HG03558 (cell line): ENCODE measurements around the gene TAS2R50.

Experiments
- ATAC-seq: cut with Tn5 transposase; IDR thresholded peaks from one replicate; pipeline ENCODE4 v1.9.1; 2021; ENCODE audit warnings: moderate number of reproducible peaks; ENCODE audit not compliant: unreplicated experiment; ENCODE audit errors: extremely low read depth

Gene TAS2R50

DNA sequence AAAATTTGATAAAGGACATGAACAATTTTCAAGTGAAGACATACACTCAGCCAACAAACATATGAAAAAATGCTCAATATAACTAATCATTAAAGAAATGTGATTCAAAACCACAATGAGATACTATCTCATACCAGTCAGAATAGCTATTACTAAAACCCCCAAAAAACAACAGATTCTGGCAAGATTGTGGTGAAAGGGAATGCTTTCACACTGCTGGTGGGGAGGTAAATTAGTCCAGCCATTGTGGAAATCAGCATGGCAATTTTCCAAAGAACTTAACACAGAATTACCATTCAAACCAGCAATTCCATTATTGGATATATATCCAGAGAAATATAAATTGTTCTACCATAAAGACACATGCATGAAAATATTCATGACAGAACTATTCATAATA lies 29.0 kb downstream of the TAS2R50 start:
- no peak for ATAC-seq

- ATAC-seq: no peak
These were observed 30.6 kb downstream of the TAS2R50 start for GRCh38 chr12:10956085-10956484.

DNA sequence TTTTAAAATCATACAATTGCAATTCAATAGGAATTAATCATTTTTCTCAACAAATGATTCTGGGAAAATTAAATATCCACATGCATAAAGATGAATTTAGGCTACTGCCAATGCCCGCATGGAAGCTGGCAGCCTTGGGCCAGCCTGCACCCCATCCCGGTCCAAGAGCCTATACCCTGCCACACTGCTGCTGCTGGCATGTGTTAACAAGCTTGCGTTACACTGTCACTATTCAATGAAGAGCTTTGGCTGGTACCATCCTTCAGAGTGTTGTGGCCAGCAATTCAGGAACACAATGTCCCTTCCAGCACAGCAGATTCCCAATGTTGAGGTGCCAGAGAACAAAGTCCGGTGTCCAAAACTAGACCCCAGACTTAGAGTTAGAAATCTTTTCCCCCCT lies 34.1 kb downstream of the TAS2R50 start:
- ATAC-seq: no peak

DNA sequence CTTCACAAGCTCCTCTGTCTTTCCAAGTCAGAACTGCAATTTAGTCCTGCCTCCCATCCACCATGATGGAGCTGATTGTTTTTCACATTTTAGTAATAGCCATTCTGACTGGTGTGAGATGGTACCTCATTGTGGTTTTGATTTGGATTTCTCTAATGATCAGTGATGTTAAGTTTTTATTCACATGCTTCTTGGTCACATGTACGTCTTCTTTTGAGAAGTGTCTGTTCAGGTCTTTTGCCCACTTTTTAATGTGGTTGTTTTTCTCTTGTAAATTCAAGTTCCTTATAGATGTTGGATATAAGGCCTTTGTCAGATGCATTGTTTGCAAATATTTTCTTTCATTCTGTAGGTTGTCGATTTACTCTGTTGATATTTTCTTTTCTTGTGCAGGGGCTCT lies 43.5 kb downstream of the TAS2R50 start:
- ATAC-seq: no peak

DNA sequence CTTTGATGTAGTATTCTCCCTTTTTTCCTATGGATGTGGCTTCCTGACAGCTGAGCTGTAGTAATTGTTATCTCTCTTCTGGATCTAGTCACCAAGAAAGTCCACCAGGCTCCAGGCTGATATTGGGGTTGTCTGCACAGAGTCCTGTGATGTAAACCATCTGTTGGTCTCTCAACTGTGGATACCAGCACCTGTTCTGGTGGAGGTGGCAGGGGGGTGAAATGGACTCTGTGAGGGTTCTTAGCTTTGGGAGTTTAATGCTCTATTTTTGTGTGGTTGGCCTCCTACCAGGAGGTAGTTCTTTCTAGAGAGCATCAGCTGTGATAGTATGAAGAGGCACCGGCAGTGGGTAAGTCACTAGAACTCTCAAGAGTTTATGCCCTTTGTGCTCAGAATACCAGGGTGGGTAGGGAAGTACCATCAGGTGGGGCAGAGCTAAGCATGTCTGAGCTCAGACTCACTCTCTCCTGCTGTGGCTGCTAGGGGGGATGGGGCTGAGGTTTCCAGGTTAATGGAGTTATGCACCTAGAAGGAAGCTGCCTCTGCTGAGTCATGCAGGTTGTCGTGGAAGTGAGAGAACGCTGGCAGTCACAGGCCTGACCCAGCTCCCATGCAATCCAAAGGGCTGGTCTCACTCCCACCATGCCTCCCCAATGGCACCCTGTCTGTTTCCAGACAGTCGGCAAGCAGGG lies 44.6 kb downstream of the TAS2R50 start:
- ATAC-seq: no peak

DNA sequence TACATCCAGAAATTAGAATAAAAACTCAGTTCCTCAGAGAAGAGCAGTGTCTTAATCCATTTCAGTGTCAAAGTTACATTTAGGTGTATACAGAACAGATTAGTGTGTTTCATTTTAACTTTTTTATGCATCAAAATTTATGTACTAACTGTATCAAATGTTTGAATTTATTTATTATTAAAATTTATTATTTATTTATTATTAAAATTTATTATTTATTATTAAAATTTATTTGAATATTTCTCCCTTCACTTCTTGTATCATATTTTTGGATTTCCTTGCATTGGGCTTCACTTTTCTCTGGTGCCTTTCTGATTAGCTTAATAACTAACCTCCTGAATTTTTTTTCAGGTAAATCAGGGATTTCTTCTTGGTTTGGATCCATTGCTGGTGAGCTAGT lies 45.3 kb downstream of the TAS2R50 start:
- no peak for ATAC-seq

GRCh38 chr12:10940389-10940788 lies 46.3 kb downstream of the TAS2R50 start:
- ATAC-seq: no peak

DNA sequence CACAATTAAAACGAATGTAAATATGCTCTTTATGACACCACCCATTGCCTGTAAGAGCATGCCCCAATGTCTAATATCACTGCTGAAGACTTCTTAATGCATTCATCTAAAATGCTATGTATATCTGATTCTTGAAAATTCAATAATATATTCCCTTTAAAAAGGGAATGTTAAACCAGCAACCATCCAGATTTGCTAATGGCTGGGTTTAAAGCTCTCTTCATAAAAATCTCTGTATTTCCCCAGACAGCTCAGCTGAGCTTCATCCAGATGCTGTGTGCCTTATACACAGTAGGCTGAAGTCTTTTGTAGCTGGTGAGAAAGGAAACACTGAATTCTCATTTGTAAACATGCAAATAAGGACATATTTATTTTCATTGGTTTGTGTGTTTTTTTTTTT lies 47.5 kb downstream of the TAS2R50 start, which contains the start of gene TAS2R14:
TSS of gene TAS2R14 (minus strand) at position 101 of the 400 bp plus-strand sequence. CDS start at position 45, 56 bp downstream.
- no peak for ATAC-seq

- ATAC-seq: no peak
These were observed 50.2 kb downstream of the TAS2R50 start for GRCh38 chr12:10936506-10936905.
